Activated CD4-positive, alpha-beta T cell treated with anti-CD3 and anti-CD28 coated beads, Interleukin-2, amount 10 ng/mL, durations not matched to agents 24 days and 14 days (primary cell): Measurements from ENCODE around the gene SLC44A3. TPM values are rescaled to one million over a fixed set of nuclear protein-coding genes. Genes with fewer than 3 reads are reported as not detected.

Experiments used
- DNase-seq: peaks from one replicate; pipeline ENCODE4 v3.0.0; 2022
- H3K27ac Mint-ChIP-seq: one replicate; pipeline ENCODE4 v1.8.0; 2022; ENCODE audit warnings: mild to moderate bottlenecking, mixed read lengths
- H3K27me3 Mint-ChIP-seq: one replicate; pipeline ENCODE4 v1.8.0; 2022; ENCODE audit warnings: mixed read lengths
- H3K36me3 Mint-ChIP-seq: one replicate; pipeline ENCODE4 v1.8.0; 2022; ENCODE audit warnings: low read depth, mild to moderate bottlenecking, mixed read lengths
- H3K4me1 Mint-ChIP-seq: one replicate; pipeline ENCODE4 v1.8.0; 2021; ENCODE audit warnings: mixed read lengths
- H3K4me3 Mint-ChIP-seq: one replicate; pipeline ENCODE4 v1.8.0; 2022; ENCODE audit warnings: mild to moderate bottlenecking, moderate library complexity, mixed read lengths
- H3K9me3 Mint-ChIP-seq: one replicate; pipeline ENCODE4 v1.8.0; 2021; ENCODE audit warnings: mixed read lengths
- intact Hi-C: fragments of 100-400 bp; cut with micrococcal nuclease; formaldehyde crosslinking; loops from one replicate; pipeline ENCODE4 v1.15.1; 2023
- total RNA-seq: library from RNA; stranded (reverse); gene quantifications from 2 replicates; pipeline ENCODE4 v1.2.3, GENCODE V29; 2022

SLC44A3 gene
- total RNA-seq, 1 donor from 2014 or later = not detected

- Mint-ChIP-seq H3K36me3 (no peaks in the 10 kb centered on the region), H3K9me3 (no peaks in the 10 kb centered on the region), H3K27ac (no peak overlapping the region), H3K27me3 (peaks cover 8% of the 10 kb centered on the region), H3K4me3 (no peak overlapping the region), H3K4me1 (peaks cover 12% of the 10 kb centered on the region)
- intact Hi-C loops = loop anchor here (1.0 to 5.0 kb wide), 4 partner anchors 284 to 759 kb away; no protein-coding TSS in a partner anchor
- DNase-seq = no peak
These were observed 13.7 kb upstream of the SLC44A3 start for GRCh38 chr1:94806441-94806871.

GRCh38 chr1:94807742-94808491 lies 12.2 kb upstream of the SLC44A3 start:
- H3K27ac Mint-ChIP-seq = no peak overlapping the region
- DNase-seq = peak; percentile 65
- intact Hi-C loops = loop anchor here (5.0 kb wide), 3 partner anchors 286 to 761 kb away; no protein-coding TSS in a partner anchor

GRCh38 chr1:94808669-94809068 lies 11.5 kb upstream of the SLC44A3 start:
- Mint-ChIP-seq H3K4me3 (no peak overlapping the region), H3K36me3 (no peaks in the 10 kb centered on the region), H3K4me1 (peaks cover 8% of the 10 kb centered on the region), H3K27me3 (peaks cover 15% of the 10 kb centered on the region), H3K9me3 (no peaks in the 10 kb centered on the region), H3K27ac (no peak overlapping the region)
- no peak for DNase-seq
- intact Hi-C loops = loop anchor here (5.0 kb wide), 3 partner anchors 286 to 761 kb away; no protein-coding TSS in a partner anchor

More at GRCh38 chr1:94807742-94808491, 12.2 kb upstream of the SLC44A3 start:
- Mint-ChIP-seq H3K9me3 (no peaks in the 10 kb centered on the region), H3K4me3 (no peak overlapping the region), H3K4me1 (peaks cover 8% of the 10 kb centered on the region), H3K27me3 (peaks cover 13% of the 10 kb centered on the region), H3K36me3 (no peaks in the 10 kb centered on the region)

GRCh38 chr1:94812985-94813384 lies 7.2 kb upstream of the SLC44A3 start:
- Mint-ChIP-seq H3K27me3 (peaks cover 38% of the 10 kb centered on the region), H3K9me3 (no peaks in the 10 kb centered on the region), H3K4me1 (no peaks in the 10 kb centered on the region), H3K4me3 (no peak overlapping the region), H3K36me3 (no peaks in the 10 kb centered on the region), H3K27ac (no peak overlapping the region)
- DNase-seq = no peak
- intact Hi-C loops = no loop called here

- H3K27me3 Mint-ChIP-seq = peaks cover 53% of the 10 kb centered on the region
- intact Hi-C loops = no loop called here
- no peaks in the 10 kb centered on the region for H3K36me3 Mint-ChIP-seq
- DNase-seq = no peak
- H3K4me3 Mint-ChIP-seq = no peak overlapping the region
- H3K27ac Mint-ChIP-seq = no peak overlapping the region
- peaks cover 2% of the 10 kb centered on the region for H3K4me1 Mint-ChIP-seq
- no peaks in the 10 kb centered on the region for H3K9me3 Mint-ChIP-seq
These were observed 4.1 kb upstream of the SLC44A3 start for GRCh38 chr1:94816030-94816429.

GRCh38 chr1:94817712-94818111 lies 2.4 kb upstream of the SLC44A3 start:
- Mint-ChIP-seq H3K27ac (no peak overlapping the region), H3K27me3 (peaks cover 59% of the 10 kb centered on the region), H3K4me3 (no peak overlapping the region), H3K4me1 (peaks cover 2% of the 10 kb centered on the region), H3K36me3 (no peaks in the 10 kb centered on the region), H3K9me3 (no peaks in the 10 kb centered on the region)
- intact Hi-C loops = no loop called here
- no peak for DNase-seq

- peaks cover 63% of the 10 kb centered on the region for H3K27me3 Mint-ChIP-seq
- no peak overlapping the region for H3K27ac Mint-ChIP-seq
- H3K4me1 Mint-ChIP-seq = peaks cover 2% of the 10 kb centered on the region
- intact Hi-C loops = no loop called here
- H3K9me3 Mint-ChIP-seq = no peaks in the 10 kb centered on the region
- peak overlapping the region; percentile 37 for H3K4me3 Mint-ChIP-seq
- no peak for DNase-seq
- H3K36me3 Mint-ChIP-seq = no peaks in the 10 kb centered on the region
These were observed 766 bp upstream of the SLC44A3 start for GRCh38 chr1:94819238-94819944.

GRCh38 chr1:94820936-94821335 lies 779 bp downstream of the SLC44A3 start:
- no peak for DNase-seq
- H3K27me3 Mint-ChIP-seq = peaks cover 62% of the 10 kb centered on the region
- intact Hi-C loops = no loop called here

GRCh38 chr1:94821636-94822305 lies 1.6 kb downstream of the SLC44A3 start:
- no peak overlapping the region for H3K4me3 Mint-ChIP-seq
- no peaks in the 10 kb centered on the region for H3K9me3 Mint-ChIP-seq
- DNase-seq = no peak
- H3K4me1 Mint-ChIP-seq = peaks cover 2% of the 10 kb centered on the region
- no peak overlapping the region for H3K27ac Mint-ChIP-seq
- intact Hi-C loops = no loop called here
- H3K36me3 Mint-ChIP-seq = no peaks in the 10 kb centered on the region
- peaks cover 59% of the 10 kb centered on the region for H3K27me3 Mint-ChIP-seq

More at GRCh38 chr1:94820936-94821335, 779 bp downstream of the SLC44A3 start:
- Mint-ChIP-seq H3K4me3 (peak overlapping the region; percentile 57), H3K27ac (no peak overlapping the region), H3K4me1 (peaks cover 2% of the 10 kb centered on the region), H3K9me3 (no peaks in the 10 kb centered on the region), H3K36me3 (no peaks in the 10 kb centered on the region)

GRCh38 chr1:94823116-94823515 lies 3.0 kb downstream of the SLC44A3 start:
- H3K36me3 Mint-ChIP-seq = no peaks in the 10 kb centered on the region
- no peaks in the 10 kb centered on the region for H3K9me3 Mint-ChIP-seq
- intact Hi-C loops = no loop called here
- no peak overlapping the region for H3K27ac Mint-ChIP-seq
- H3K4me3 Mint-ChIP-seq = no peak overlapping the region
- peaks cover 2% of the 10 kb centered on the region for H3K4me1 Mint-ChIP-seq
- no peak for DNase-seq
- peaks cover 51% of the 10 kb centered on the region for H3K27me3 Mint-ChIP-seq

GRCh38 chr1:94825936-94826335 lies 5.8 kb downstream of the SLC44A3 start:
- Mint-ChIP-seq H3K4me3 (no peak overlapping the region), H3K27ac (no peak overlapping the region), H3K27me3 (peaks cover 37% of the 10 kb centered on the region), H3K36me3 (no peaks in the 10 kb centered on the region), H3K9me3 (no peaks in the 10 kb centered on the region), H3K4me1 (peaks cover 1% of the 10 kb centered on the region)
- intact Hi-C loops = no loop called here
- no peak for DNase-seq

GRCh38 chr1:94827434-94827833 lies 7.3 kb downstream of the SLC44A3 start:
- Mint-ChIP-seq H3K27ac (no peak overlapping the region), H3K4me1 (no peaks in the 10 kb centered on the region), H3K9me3 (no peaks in the 10 kb centered on the region), H3K4me3 (no peak overlapping the region), H3K36me3 (no peaks in the 10 kb centered on the region), H3K27me3 (peaks cover 33% of the 10 kb centered on the region)
- intact Hi-C loops = no loop called here
- no peak for DNase-seq

- no peaks in the 10 kb centered on the region for H3K36me3 Mint-ChIP-seq
- H3K27me3 Mint-ChIP-seq = peaks cover 29% of the 10 kb centered on the region
- DNase-seq = no peak
- H3K27ac Mint-ChIP-seq = no peak overlapping the region
- intact Hi-C loops = no loop called here
- no peaks in the 10 kb centered on the region for H3K4me1 Mint-ChIP-seq
- H3K4me3 Mint-ChIP-seq = no peak overlapping the region
- no peaks in the 10 kb centered on the region for H3K9me3 Mint-ChIP-seq
These were observed 8.1 kb downstream of the SLC44A3 start for GRCh38 chr1:94828251-94828650.

GRCh38 chr1:94831641-94832040 lies 11.5 kb downstream of the SLC44A3 start:
- no peaks in the 10 kb centered on the region for H3K4me1 Mint-ChIP-seq
- intact Hi-C loops = no loop called here
- DNase-seq = no peak
- H3K27ac Mint-ChIP-seq = no peak overlapping the region
- H3K9me3 Mint-ChIP-seq = no peaks in the 10 kb centered on the region
- peaks cover 35% of the 10 kb centered on the region for H3K27me3 Mint-ChIP-seq
- no peaks in the 10 kb centered on the region for H3K36me3 Mint-ChIP-seq
- H3K4me3 Mint-ChIP-seq = no peak overlapping the region
